GM19023 (cell line): Measurements from ENCODE around the gene SUSD6.
A peak's percentile ranks its signal among the peaks of the same experiment; 100 is the strongest.
"Not testable (repeated sequence)": the region's sequence is repeated elsewhere in the genome, so short reads cannot be mapped to it uniquely, and the experiment has no call there.

Experiments used
- ATAC-seq: cut with Tn5 transposase; IDR thresholded peaks from one replicate; pipeline ENCODE4 v1.9.1; 2021; ENCODE audit warnings: mild to moderate bottlenecking, moderate library complexity; ENCODE audit not compliant: unreplicated experiment

The SUSD6 gene

DNA sequence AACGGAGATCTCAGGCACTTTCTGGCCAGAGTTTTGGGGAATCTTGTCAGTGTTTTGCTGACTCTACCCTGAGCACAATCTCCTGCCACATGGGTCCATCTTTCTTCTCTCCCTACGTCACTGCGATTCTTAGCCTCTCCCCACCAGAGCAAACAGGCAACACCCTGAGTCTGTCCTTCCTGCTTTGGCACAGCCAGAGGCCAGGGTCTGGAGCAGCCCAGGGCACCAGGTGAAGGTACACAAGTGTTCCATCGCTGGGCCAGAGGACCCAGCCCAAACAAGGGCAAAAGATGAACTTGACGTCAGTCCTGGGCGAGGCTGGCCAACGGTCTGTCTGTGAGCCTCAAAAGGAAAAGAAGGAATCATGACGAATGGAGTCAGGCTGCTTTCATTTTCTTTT is 24.0 kb upstream of the SUSD6 start:
- ATAC-seq = no peak

DNA sequence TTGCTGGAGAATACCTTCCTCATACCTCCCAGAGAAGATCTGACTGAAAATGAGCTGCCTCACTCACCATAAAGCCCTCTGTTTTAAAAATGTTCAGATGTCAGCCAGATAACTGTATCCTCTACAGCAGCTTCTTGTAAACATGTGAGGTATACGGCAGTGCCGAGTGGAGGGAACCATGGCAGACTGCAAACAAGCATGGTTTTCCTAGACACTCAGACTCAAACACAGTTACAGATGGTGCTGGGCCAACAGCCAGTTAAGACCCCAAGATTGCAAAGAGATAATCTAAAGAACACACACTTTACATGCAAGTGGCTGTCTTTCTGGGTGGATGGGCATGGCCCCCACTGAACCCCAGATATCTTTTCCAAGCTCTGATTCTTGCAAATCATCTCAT is 20.1 kb upstream of the SUSD6 start:
- ATAC-seq = no peak

DNA sequence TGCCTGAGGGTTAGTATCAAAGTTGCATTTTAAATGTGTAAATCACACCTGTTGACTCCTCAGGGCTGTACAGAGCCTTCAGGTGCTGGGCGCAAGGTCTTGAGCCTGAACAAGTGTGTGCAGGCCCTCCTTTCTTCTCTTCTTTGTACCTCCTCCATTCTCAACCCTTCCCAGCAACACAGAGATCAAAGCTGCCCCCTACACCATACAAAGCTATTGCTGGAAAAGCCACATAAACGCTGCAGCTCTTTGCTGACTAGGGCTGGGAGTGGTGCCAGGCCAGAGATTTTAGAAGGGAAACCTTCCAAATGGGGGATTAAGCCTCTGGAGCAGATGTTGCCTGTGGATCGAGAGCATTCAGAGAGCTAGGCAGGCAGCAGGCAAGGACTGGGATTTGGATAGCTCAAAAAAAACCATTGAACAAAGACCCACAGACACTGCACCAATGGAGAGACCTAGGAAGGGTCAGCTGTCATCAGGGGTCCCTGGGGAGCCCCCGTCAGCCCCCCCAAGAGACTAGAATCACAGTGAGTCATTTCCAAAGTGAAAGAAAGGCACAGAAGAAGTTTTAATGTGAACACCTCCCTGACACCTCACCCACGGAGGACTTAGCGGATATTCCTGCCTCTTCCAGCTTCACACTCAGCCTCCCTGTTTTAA is 18.2 kb upstream of the SUSD6 start:
- no peak for ATAC-seq

DNA sequence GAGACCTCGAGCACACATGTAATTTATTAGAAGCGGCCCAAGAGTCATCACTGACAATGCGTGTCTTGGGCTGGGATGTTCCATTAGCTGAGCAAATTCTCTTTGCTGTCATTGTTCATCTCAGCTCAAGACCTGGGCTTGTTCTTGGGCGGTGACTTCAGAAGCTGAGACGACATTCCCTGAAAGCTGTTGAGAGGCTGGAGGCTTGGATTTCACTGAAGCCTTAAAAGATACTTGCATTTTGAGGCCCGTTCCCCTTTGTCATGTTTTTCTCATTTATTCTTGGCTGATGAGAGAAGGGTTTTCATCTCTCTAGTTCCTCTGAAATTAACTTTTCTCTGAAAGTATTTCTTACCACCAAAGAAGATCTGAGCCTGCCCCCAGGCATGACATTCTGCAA is 16.6 kb upstream of the SUSD6 start:
- ATAC-seq = no peak

DNA sequence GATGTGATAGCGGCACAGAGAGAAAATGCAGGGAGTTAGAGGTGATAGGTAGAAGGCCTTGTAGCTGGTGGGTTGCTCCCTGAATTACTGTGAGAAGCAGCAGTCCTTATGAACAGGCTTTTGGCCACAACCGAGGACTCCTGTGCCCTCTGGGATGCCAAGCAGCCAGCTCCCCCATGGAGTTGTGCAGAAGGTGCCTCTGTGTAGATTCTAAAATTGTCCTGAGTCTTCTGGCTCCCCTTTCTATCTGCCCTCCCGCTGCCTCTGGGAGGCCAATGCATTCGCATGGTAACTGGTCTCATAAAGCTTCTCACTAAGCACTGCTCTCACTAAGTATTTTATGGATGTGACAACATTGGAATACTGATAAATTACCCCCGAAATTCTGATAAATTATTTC is 16.1 kb upstream of the SUSD6 start:
- ATAC-seq = no peak

DNA sequence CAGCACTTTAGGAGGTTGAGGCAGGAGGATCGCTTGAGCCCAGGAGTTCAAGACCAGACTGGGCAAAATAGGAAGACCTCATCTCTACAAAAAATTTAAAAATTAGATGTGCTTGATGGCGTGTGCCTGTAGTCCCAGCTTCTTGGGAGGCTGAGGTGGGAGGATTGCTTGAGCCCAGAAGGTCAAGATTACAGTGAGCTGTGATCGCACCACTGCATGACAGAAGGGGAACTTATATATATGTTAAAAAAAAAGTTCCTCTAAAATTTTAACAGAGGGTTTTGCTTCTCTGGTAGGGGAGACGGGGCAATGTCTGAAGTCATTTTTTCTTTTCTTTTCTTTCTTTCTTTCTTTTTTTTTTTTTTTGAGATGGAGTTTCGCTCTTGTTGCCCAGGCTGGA is 12.0 kb upstream of the SUSD6 start:
- ATAC-seq = not testable (repeated sequence)

DNA sequence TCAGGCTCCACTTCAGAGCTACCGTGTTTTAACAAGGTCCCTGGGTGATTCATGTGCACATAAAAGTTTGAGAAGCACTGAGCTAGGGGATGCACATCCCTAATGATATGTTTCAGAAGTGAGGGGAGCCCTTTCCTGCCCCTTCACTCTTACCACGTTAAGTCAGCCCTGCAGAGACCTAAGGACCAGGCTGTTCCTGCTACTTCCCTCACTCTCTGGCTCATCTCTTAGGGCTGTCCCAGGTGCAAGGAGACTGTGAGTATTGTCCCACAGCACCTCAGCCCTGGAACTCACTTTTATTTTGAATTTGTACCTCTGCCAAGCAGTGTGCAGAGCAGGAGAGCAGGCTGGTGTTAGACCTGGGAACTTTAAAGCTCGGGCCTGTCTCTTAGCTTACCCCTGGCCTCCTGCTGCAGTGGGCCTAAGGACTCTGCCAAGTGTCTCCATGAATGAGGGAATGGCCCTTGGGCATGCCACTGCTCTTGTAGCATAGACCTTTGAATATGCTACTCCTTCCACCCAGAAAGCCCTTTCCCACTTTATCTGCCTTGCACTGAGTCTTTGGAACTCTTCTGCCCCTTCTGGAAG is 11.0 kb upstream of the SUSD6 start:
- ATAC-seq = no peak

DNA sequence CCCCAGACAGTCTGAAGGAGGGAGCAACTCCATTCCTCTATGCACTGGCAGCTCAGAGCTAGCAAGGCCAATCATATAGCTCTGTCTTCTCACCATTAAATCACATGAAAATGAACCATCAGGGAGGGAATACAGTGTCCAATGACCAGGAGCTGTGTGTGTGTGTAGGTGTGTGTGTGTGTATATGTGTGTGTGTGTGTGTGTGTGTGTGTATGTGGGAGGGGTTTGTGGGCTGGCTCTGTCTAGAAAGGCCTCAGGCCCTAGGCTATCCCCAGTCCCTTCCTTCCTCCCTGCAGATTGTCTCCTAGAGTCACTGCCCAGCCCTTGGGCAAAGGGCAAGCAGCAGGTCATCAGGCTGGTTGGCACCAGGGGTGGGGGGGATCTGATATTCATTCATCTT is 5.7 kb upstream of the SUSD6 start:
- no peak for ATAC-seq

DNA sequence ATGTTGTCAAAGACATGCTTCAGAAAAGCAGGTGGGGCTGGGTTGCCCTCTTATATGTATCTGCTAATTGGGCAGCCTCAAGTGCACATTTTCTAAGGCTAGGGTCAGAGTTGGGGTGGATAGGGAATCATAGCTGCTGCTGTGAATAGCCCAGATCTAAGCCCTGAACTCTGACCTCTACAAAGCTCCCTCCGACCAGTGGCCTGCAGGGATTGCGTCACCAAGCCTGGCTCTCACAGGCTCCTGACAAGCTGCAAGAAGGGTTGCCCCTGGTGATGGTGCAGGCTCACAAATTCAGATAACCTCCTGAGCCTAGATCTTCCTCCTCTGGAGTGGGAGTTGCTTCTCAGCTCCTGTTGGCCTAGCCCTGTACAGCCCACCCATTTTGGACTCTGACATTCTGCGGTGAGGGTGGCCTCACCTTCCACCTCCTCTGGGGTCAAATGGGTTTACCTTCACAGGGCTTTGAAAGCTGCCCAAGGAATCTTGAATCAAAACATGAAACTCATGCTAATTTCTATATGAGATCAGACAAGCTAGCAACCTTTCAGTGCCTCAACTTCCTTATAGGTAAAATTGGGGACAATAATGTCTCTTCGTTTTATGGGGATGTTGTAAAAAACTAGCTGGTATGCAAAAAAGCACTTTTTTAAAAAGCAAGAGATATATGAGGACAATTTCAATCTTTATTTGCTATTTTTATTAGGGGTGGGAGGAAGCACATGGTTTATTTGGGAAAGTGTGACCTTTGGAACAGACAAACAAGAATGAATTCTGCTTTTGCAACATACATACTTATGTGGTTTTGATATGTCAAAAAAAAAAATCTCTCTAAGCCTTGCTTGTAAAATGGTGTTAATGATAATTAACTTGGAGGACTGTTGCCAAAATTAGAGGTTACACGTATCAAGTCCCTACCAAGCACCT is 4.9 kb upstream of the SUSD6 start:
- ATAC-seq = no peak

DNA sequence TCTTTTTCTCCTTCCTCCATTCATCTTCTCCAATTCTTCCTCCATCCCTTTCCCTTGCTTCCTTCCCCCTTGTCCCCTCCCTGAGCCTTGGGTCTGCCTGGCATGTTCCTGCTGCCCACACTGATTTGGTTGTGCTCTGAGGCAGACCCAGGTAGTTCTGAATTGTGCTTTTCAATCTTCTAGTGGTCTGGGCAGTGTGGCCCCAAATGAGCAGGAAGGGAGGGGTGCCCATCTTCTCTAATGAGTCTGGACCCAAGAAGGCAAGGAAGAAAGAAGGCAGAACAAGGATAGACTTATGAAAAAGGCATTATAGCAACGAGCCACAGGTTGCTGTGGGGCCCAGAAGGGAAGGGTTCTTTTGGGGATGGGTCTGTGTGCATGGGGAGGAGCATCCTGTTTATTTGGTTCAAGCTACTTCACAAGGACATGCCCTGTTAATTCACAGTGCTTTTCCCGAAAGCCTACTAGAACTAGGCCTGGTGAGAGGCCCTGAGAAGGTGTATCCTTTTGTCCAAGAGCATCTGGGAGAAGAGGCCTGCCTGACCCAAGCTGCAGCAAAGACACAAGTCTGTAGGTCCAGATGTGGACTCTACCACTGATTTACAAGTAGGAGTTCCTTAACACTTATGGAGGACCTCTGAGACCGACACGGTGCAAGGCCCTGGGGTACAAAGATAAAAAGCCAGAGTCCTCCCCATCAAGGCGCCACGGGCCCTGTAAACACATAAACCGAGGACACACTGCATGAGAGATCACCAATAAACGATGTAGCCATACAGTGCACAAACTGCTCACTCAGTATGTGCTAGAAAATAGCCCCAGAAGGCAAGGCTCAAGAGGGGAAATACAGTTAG is 1.1 kb upstream of the SUSD6 start:
- no peak for ATAC-seq

DNA sequence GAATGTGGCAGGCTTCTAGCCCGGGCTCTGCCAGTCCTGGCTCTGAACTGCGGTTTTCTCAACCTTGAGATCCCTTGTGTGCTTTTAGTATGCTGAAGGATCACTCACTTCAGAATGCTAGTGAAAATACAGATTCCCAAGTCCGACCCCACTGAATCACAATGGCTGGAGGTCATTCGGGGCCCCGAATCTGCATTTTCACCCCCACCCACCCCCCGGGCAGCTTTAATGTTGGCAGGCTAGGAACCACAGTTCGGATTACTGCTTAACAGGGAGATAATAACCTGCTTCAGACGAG is 573 bp upstream of the SUSD6 start:
- no peak for ATAC-seq

DNA sequence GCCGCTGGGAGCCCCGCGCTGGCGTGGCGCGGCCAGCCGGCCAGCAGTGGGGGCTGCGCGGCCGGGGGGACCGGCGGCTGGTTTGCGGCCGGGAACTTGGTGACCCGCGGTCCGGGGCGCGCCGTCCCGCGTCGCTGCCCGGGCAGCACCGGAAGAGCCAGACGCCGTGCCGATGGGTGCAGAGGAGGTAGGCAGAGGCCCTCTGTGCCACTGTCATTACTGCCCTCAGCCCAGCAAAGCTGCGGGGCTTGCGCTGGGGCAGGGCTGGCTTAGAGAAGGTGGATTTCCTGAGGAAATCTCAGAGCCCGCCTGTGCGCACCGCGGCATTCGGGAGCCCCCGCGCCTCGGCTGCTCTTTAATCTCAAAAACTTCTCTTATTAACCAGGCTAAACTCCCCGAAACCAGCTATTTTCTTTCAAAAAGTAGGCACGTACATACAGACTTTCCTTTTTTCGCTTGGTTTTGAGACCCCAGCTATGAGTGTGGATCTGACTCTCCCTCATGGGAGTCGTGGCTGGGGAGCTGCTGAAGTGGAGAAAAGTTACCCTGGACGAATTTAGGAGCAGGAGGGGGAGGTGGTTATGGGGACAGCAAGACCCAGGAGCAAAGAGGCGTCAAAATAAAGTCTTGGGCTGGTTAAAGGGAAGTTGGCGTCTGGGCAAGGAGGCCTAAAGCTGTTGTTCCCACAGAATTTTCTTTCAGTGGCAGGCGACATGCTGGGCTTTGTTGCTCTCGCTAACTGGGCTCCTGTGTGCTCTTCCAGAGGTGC is 802 bp downstream of the SUSD6 start:
- peak; percentile 24 for ATAC-seq

DNA sequence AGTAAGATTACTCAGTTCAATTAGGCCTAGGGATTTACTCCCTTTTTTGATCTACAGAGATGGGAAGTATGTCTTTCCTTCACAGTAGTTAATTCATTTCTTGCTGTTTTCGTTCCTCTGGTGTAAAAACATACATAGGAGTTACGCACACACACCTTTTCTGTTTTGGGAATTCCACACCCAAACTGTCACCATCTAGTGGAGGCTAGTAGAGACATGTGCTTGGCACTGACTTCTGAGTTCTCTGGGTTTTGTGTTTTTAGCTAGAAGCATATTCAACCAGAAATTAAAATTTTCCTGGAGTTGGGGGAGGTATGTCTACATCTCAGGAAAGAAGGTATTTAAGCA is 1.4 kb downstream of the SUSD6 start:
- ATAC-seq = no peak

DNA sequence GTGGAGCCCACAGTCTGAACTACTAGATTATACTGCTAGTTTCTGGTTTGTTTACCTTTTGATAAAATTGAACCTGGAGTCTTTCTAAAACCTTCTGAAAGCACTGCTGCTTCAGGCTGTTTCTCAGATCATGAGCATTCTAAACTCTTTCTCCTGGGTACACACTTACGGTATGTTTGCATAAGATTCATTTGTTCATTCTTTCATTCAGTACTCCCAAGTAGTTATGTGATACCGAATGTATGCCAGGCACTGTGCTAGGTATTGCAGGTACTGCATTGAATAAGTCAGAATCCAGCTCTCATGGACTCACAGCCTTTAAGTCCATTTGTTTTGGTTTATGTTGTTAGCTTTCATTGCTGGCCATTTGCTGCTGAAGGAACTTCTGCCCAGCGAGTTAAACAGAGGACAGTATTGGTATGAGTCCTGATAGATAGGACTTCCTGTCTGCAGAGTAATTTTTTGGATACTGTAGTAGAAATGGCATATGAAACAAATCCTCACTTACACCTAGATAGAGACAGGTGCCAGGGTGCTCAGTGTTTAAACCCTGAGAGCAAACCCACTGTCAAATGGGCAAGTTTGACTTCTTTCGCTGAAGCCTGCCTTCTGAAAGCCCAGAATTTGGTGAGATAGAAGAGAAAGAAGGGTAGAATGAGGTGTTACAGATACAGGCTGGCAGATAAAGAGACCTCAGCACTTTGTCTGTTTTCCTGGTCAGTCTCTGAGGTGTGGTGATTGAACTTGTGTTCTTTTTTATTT is 2.1 kb downstream of the SUSD6 start:
- no peak for ATAC-seq

DNA sequence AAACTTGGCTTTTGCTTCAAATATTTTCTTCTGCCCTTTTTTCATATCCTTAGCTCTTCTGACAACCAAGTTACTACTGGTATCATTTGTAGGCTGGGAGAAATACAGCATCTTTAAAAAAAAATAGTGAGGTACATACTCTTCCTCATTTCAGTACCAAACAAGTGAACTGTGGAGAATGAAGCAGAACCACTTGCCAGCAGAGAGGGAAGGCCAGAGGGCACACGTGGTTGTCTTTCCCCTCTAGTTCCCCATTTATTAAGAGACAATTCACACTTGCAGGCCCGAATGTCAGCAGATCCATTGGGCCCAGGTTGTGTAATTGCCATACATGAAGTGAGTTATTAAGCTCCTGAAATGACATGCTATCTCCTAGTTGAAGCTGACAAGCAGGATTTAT is 3.2 kb downstream of the SUSD6 start:
- no peak for ATAC-seq

DNA sequence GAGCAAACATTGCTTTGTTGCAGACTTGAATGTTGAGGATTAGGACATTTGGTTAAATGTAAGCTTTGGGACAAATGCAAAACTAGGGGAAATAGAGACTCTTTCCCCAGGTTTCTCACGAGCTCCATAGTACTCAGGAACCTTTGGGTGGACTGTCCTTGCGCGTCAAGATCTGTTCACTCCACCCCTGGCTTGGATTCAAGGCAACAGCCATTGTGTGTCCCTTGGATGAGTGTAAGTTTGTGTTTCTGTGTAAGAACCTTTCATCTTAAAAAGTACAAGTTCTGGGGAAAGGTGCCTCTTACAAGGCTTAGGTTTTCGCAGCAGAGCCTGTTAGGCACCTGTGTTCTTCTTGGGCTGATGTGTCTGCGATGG is 3.7 kb downstream of the SUSD6 start:
- ATAC-seq = no peak

DNA sequence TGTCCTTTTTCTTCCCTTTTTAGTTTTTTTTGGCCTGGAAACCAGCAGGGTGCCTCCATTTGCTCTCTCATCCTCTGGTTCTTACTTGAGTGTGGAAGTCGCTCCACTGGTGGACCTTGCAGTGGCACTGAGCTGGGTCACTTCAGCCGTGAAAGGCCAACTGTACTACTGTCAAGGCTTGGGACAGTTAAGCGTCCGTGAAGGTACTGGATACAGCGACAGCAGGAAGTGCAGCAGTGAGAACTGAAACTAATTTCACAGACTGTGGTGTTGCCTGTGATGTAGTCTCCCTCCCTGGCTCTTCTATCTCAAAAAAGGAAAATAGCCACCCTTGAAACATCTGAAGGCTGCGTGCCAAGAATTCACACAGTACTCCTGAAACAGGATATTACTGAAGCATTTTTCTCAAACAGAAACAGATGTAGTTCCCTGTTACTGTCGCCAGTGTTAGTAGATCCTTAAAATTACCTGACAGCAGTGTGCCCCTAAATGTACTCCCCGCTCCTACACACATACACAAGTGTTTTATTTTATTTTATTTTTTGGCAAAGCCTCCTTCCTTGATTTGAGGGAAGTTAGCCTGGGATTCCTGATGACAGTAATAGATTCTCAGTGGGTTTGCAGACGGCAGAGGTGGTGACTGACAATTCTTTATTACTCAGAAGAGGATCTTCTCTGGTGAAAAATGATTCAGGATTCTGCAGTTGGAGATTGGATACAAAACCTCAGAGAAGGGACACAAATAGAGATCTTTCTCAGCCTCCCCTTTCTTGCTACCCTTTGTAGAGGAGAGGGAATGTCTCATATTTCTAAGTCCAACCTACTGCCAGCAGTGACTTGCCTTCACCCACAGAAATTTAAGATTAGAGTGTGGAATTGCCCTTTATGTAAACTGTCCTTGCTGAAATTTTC is 4.4 kb downstream of the SUSD6 start:
- peak; percentile 51 for ATAC-seq

DNA sequence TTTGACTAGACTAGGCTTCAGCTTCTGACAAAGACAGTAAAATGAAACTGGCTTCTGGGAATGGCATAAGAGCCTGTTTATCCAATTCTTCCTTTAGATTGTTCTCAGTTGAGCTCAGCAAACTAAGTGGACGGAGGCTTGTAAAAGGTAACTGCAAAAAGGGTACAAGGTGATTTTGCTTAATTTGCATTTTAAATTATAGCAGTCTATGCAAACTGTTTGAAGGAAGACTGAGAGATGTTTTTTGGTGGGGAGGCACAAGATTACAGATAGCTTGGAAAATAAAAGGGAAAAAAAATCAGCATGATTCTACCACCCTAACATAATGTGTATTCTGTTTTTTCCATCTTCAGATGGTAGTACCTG is 5.0 kb downstream of the SUSD6 start:
- no peak for ATAC-seq

DNA sequence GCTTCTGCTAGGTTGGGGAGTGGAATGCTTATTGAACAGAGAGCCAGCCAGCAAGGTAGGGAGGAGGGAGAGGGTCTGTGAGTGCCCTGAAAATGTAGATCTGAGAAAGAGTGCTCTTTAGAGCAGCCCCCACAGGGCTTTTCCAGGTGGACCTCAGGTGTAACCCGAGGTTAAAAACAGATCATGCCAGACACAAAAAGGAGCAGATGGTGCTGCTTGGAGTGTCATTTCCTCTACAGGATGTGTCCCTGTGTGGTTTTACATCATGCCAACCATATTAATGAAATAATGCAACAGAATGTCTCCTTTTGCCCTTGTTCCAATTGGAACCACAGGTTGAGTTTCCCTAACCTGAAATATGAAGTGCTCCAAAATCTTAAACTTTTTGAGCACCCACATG is 6.4 kb downstream of the SUSD6 start:
- ATAC-seq = no peak
